D721Med (cell line): Measurements from ENCODE around the gene KCNJ12.

Source experiments
- DNase-seq: peaks from one replicate; pipeline ENCODE4 v3.0.0; 2011; ENCODE audit warnings: low spot score; ENCODE audit not compliant: insufficient read length
- FAIRE-seq: peaks from 2 replicates; lab custom pipeline; 2011; peaks lifted over from hg19 to GRCh38; lab: Jason Lieb, UNC
- CTCF ChIP-seq: IDR thresholded peaks from 2 replicates; pipeline ENCODE4 v1.5.1; 2012; ENCODE audit warnings: mild to moderate bottlenecking, control low read depth; ENCODE audit not compliant: insufficient read depth; ENCODE audit errors: missing control alignments

The KCNJ12 gene

GRCh38 chr17:21376759-21377690, 868 bp downstream of the KCNJ12 start:
- FAIRE-seq (no peak), DNase-seq (peak; percentile 38)
- no peak for TF ChIP-seq CTCF

- FAIRE-seq (no peak), DNase-seq (no peak)
- no peak for TF ChIP-seq CTCF
Observed at GRCh38 chr17:21377705-21378396, 1.7 kb downstream of the KCNJ12 start.

GRCh38 chr17:21378553-21378952, 2.4 kb downstream of the KCNJ12 start:
- no peak for FAIRE-seq
- no peak for TF ChIP-seq CTCF
- DNase-seq, result no peak

GRCh38 chr17:21379080-21379711, 3.0 kb downstream of the KCNJ12 start:
- FAIRE-seq (no peak), DNase-seq (no peak)
- TF ChIP-seq CTCF, result no peak

GRCh38 chr17:21380659-21381058, 4.5 kb downstream of the KCNJ12 start:
- TF ChIP-seq CTCF, result no peak
- no peak for FAIRE-seq
- DNase-seq, result no peak

- FAIRE-seq (no peak), DNase-seq (no peak)
- no peak for TF ChIP-seq CTCF
Observed at GRCh38 chr17:21381076-21381706, 5.0 kb downstream of the KCNJ12 start.
